Stimulated activated CD4-positive, alpha-beta T cell treated with anti-CD3 and anti-CD28 coated beads, TNF-alpha, amount 100 ng/mL, for 48 hours (primary cell): Measurements from ENCODE around the gene USP49.
A peak's percentile ranks its signal among the peaks of the same experiment; 100 is the strongest.
"Not testable (repeated sequence)": the region's sequence is repeated elsewhere in the genome, so short reads cannot be mapped to it uniquely, and the experiment has no call there.

ENCODE experiments used
- DNase-seq, 3 donors: peaks; one replicate each; pipeline ENCODE4 v3.0.0-alpha.2; 2020; ENCODE audit warnings: low read depth in 3 of 3

USP49 gene

GRCh38 chr6:41811946-41812345, 83.2 kb downstream of the USP49 start:
- DNase-seq = not testable (repeated sequence)

GRCh38 chr6:41811095-41811494, 84.1 kb downstream of the USP49 start:
- no peak for DNase-seq

GRCh38 chr6:41805830-41806774, 89.1 kb downstream of the USP49 start:
- DNase-seq = no peak

GRCh38 chr6:41801380-41801779, 93.8 kb downstream of the USP49 start:
- no peak for DNase-seq

GRCh38 chr6:41799559-41799911, 95.6 kb downstream of the USP49 start:
- no peak for DNase-seq

GRCh38 chr6:41798901-41799558, 96.1 kb downstream of the USP49 start:
- no peak for DNase-seq

GRCh38 chr6:41796474-41796873, 98.7 kb downstream of the USP49 start:
- no peak for DNase-seq

DNA sequence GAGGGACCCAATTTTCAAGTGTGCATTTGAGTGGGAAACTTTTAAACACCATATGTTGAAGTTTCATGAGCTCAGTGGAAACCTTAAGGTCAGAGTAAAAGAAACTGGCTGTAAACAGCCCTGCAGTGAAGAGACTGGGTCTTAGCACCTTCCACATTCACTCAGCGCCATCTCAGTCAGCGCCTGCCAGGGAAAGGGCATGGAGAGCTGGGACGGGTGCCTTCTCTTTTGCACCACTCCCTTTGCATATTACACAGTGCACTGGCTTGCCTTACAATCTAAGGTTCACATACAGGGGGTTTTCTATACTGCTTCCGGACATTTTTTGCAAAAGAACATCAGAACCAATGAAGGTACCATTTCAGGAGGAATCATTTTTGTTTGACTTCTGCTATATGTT, 103.2 kb downstream of the USP49 start:
- DNase-seq = no peak

- no peak for DNase-seq
Observed at GRCh38 chr6:41791305-41791704, 103.9 kb downstream of the USP49 start.

DNA sequence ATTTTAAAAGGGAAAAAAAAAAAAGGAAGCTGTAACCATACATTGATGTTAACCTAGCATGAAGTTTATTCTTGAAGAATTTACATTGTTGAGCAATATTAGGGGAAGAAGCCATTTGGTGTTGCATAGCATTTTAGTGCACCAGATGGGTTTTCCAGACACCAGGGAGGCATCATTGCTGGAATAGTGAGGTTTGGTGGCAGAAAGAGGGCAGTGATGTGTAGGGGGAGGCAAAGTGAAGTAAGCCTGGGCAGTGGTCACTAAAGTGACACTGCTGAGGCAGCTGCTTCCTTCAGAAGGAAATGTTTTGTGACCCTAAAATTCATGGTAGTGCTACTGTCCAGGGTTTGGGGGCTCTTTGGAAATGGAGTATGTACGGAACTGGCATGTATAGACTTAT, 105.1 kb downstream of the USP49 start:
- no peak for DNase-seq

- DNase-seq = no peak
Observed at GRCh38 chr6:41789390-41789724, 105.8 kb downstream of the USP49 start.

DNA sequence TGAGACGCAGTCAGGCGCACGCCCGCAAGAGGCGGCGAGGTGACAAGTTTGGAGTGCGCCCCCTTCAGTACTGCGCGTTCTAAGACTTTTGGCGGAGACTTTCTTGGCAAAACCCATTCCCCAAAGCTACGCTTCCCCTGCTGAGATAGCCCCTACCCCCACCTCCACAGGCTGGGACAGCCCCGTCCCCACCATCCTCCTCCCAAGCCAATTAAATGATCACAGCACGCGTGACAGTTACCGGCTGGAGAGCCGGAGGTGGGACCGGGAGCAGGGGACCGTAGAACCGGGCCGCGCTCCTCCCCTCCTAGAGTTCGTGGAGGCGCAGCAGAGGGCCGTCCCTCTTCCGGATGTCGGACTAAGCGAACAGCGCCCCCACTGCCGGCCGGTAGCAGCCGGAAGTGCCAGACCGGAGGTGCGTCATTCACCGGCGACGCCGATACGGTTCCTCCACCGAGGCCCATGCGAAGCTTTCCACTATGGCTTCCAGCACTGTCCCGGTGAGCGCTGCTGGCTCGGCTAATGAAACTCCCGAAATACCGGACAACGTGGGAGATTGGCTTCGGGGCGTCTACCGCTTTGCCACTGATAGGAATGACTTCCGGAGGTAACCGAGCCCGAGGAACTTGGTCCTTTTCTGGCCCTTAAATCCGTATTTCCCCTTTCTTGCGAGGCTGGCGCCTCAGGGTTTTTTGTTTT, 107.8 kb downstream of the USP49 start, which contains the start of gene TOMM6:
Gene TOMM6, plus strand, starts transcription at position 476 of the 699 bp plus-strand sequence. Its CDS starts 4 bp downstream, at position 480.
- peak; percentile 91 to 93 (median 93) for DNase-seq

- DNase-seq = peak; percentile 73 to 87 (median 79)
Observed at GRCh38 chr6:41786451-41787218, 108.5 kb downstream of the USP49 start.

DNA sequence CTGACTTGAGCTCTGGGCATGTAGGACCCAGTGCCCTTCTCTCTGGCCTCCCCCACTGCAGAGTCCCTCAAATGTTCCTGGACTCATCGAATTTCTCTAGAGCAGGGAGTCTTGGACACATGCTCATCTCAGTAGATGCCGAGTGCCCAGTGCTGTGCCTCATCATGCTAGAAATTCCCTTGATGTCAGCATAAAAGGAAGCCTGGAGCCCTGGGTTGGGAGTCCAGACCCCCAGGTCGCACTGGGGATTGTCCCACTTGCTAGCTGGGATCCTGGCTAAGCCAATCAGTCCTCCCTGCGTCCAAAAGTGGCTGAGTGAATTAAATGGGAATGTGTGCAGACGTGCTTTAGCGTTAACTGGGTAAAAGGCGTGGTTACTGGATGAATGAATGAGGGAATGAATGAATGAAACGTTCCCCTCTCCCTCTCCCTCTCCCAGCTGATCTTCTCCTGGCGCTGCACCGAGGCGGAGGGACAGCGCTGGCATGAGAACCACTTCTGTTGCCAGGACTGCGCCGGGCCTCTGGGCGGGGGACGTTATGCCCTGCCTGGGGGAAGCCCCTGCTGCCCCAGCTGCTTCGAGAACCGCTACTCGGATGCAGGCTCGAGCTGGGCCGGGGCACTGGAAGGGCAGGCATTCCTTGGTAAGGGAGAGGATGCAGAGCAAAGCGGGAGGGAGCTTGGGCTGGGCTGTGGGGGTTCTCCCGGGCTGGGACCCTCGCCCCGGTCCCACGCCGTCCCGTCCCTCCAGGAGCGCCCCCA, 109.3 kb downstream of the USP49 start:
- DNase-seq = no peak

DNA sequence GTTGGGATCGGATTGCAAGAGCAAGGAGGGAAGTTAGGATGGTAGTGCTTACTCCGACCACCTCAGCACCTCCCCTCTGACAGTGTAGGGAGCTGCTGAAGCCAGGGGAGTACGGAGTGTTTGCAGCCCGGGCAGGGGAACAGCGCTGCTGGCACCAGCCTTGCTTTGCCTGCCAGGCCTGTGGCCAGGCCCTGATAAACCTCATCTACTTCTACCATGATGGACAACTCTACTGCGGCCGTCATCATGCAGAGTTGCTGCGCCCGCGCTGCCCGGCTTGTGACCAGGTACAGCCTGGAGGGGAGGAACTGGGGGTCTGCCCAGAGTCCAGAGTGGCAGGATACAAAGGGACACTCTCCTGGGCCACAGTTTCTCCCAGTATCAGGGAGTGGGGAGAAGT, 109.9 kb downstream of the USP49 start:
- DNase-seq = no peak

GRCh38 chr6:41784581-41785171, 110.5 kb downstream of the USP49 start:
- no peak for DNase-seq

GRCh38 chr6:41783106-41783780, 111.9 kb downstream of the USP49 start:
- no peak for DNase-seq

- no peak for DNase-seq
Observed at GRCh38 chr6:41781366-41781730, 113.8 kb downstream of the USP49 start.

DNA sequence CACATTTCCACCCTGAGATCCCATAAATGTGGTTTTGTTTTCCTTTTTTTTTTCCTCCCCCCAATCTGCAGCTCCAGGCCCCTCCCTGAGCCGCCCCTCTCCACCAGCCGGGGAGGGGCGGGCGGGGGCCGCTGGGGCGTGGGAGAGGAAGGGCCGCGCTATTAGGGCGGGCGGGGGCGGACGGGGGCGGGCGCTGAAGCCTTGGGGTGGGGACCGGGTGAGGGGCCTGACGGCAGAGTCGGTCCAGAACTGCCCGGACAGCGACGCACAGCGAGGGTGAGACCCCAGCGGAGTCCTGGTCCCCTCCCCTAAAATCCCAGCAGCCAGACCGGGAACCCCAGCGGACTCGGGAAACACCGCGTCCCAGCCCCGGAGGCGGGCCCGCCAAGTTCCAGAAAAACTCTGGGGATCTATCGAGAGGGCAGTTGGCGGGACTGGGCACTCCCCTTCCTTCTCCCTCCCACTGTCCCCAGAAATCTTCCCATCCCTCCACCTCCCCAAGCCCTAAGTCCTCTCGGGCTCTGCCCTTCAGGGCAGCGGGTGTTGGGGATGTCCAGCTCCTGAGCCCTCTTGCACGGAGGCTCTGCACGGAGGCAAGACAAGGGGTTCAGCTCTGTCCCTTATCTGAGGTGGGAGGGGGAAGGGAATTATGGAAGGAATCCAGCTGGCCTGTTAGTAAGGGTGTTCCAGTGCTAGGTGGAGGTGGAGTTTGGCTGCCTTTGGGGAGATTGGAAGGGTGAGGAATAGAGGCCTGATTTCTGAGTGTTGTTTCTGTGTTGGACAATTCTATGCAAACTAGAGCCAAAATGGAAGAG, 114.4 kb downstream of the USP49 start, which contains the start of gene PRICKLE4:
Gene PRICKLE4, plus strand, starts transcription at position 232 of the 815 bp plus-strand sequence. CDS start 2,692 bp downstream, outside the sequence.
- no peak for DNase-seq
